HCT116 (cell line): ENCODE data around the gene IGLL5. TPM values are rescaled to one million over a fixed set of nuclear protein-coding genes. Genes with fewer than 3 reads are reported as not detected.

ENCODE experiments used
- ATAC-seq: fragments of 200-7000 bp; cut with Tn5 transposase; 2 replicates; pipeline ENCODE4 v1.9.1; 2020; ENCODE audit warnings: mild to moderate bottlenecking, moderate library complexity
- Bru-seq: library from RNA; stranded (reverse); fragments of 400-500 nt; gene quantifications from one replicate; lab custom pipeline; 2021; lab: Mats Ljungman, UMichigan
- BruChase-seq, 2 experiments: library from RNA; stranded (reverse); fragments of 400-500 nt; gene quantifications; one replicate each; lab custom pipeline; 2021; lab: Mats Ljungman, UMichigan
- BruUV-seq: library from RNA; stranded (reverse); fragments of 400-500 nt; replicated peaks from 2 replicates; lab custom pipeline; 2021; lab: Mats Ljungman, UMichigan
- CTCF ChIA-PET: fragments of 300-600 bp; sonication (Branson Sonifier 250); formaldehyde crosslinking; loops from one replicate; lab custom pipeline; 2021; ENCODE audit warnings: antibody characterized with exemption; lab: Charles Lee
- POLR2A ChIA-PET: fragments of 300-600, 350-600 bp; sonication (Branson Sonifier 250); formaldehyde crosslinking; loops from one replicate; lab custom pipeline; 2021; ENCODE audit warnings: antibody characterized with exemption; lab: Charles Lee
- RAD21 ChIA-PET, 2 experiments: fragments of 300-600 bp; sonication (Branson Sonifier 250); formaldehyde crosslinking; loops; one replicate each; lab custom pipeline; 2023; ENCODE audit warnings: low total read pairs in 2 of 2; ENCODE audit not compliant: uncharacterized antibody in 2 of 2, unreplicated experiment in 2 of 2, low non-redundant PET in 1 of 2; lab: Charles Lee
- DNase-seq: peaks from one replicate; pipeline ENCODE4 v3.0.0-alpha.2; 2010; ENCODE audit warnings: low read depth, low spot score
- H2AFZ ChIP-seq: fragments of 200-600 bp; shearing (Covaris generic), sonication (generic); 2 replicates; pipeline ENCODE4 v1.6.1; 2017; ENCODE audit warnings: low read depth, mixed run types, mixed read lengths, antibody characterized with exemption, low read length; ENCODE audit not compliant: poor library complexity, severe bottlenecking
- H3K27ac ChIP-seq: 2 replicates; pipeline ENCODE4 v1.5.1; 2012; ENCODE audit warnings: low read depth, low read length
- H3K27me3 ChIP-seq: fragments of 200-600 bp; sonication (generic); 2 replicates; pipeline ENCODE4 v1.6.1; 2016; ENCODE audit warnings: mixed run types, low read length, mixed read lengths; ENCODE audit not compliant: insufficient read depth
- H3K36me3 ChIP-seq, 2 experiments: fragments of 200-500 bp in 1 of 2; fragments of 200-600 bp in 1 of 2; sonication (Bioruptor generic) in 1 of 2; sonication (generic) in 1 of 2; 2 replicates each; pipeline versions ENCODE4 v1.5.1 to v1.6.1; 2014 to 2016; ENCODE audit warnings: low read length in 2 of 2, inconsistent platforms in 1 of 2, mixed read lengths in 1 of 2, mixed run types in 1 of 2; ENCODE audit not compliant: insufficient read depth in 2 of 2, control insufficient read depth in 1 of 2
- H3K4me1 ChIP-seq, 2 experiments: fragments of 200-600 bp in 1 of 2; sonication (generic) in 1 of 2; 2 replicates each; pipeline versions ENCODE4 v1.5.1 to v1.6.1; 2012 to 2017; ENCODE audit warnings: low read length in 2 of 2, inconsistent platforms in 1 of 2, mild to moderate bottlenecking in 1 of 2, mixed read lengths in 1 of 2, mixed run types in 1 of 2, moderate library complexity in 1 of 2; ENCODE audit not compliant: insufficient read depth in 2 of 2, control insufficient read depth in 1 of 2
- H3K4me2 ChIP-seq: fragments of 200-600 bp; sonication (generic); 2 replicates; pipeline ENCODE4 v1.6.1; 2017; ENCODE audit warnings: mixed run types, low read length, mixed read lengths
- H3K4me3 ChIP-seq, 2 experiments: fragments of 200-600 bp in 1 of 2; sonication (generic) in 1 of 2; replicated peaks in 1 of 2; 2 replicates each; pipeline ENCODE4 v1.5.1; 2011 to 2016; ENCODE audit warnings: low read length in 2 of 2, control low read depth in 1 of 2, low read depth in 1 of 2, mild to moderate bottlenecking in 1 of 2, mixed read lengths in 1 of 2, mixed run types in 1 of 2
- H3K79me2 ChIP-seq: fragments of 200-600 bp; sonication (generic); 2 replicates; pipeline ENCODE4 v1.6.1; 2017; ENCODE audit warnings: mild to moderate bottlenecking, mixed run types, low read length, moderate library complexity, mixed read lengths; ENCODE audit not compliant: insufficient read depth
- H3K9ac ChIP-seq: fragments of 200-600 bp; sonication (generic); 2 replicates; pipeline ENCODE4 v1.6.1; 2016; ENCODE audit warnings: low read length, mixed read lengths
- H3K9me2 ChIP-seq: fragments of 200-600 bp; sonication (generic), shearing (Covaris generic); 2 replicates; pipeline ENCODE4 v1.6.1; 2017; ENCODE audit warnings: mixed run types, mild to moderate bottlenecking, moderate library complexity; ENCODE audit not compliant: insufficient read depth
- H3K9me3 ChIP-seq, 2 experiments: fragments of 200-500 bp in 1 of 2; fragments of 200-600 bp in 1 of 2; sonication (Bioruptor generic) in 1 of 2; sonication (generic) in 1 of 2; 2 replicates each; pipeline ENCODE4 v1.6.1; 2014 to 2017; ENCODE audit warnings: low read length in 2 of 2, mixed read lengths in 2 of 2, inconsistent platforms in 1 of 2, low read depth in 1 of 2, mild to moderate bottlenecking in 1 of 2, mixed run types in 1 of 2, moderate library complexity in 1 of 2; ENCODE audit not compliant: control insufficient read depth in 1 of 2, insufficient read depth in 1 of 2
- H4K20me1 ChIP-seq: fragments of 200-600 bp; sonication (generic), shearing (Covaris generic); 2 replicates; pipeline ENCODE4 v1.6.1; 2017; ENCODE audit warnings: mixed run types, mild to moderate bottlenecking, moderate library complexity; ENCODE audit not compliant: insufficient read depth
- CBX3 ChIP-seq: IDR thresholded peaks from 2 replicates; pipeline ENCODE4 v1.6.1; 2012; ENCODE audit warnings: low read depth
- EGR1 ChIP-seq: IDR thresholded peaks from 2 replicates; pipeline ENCODE4 v1.6.1; 2012; ENCODE audit warnings: low read depth
- EZH2phosphoT487 ChIP-seq: fragments of 200-600 bp; IDR thresholded peaks from 2 replicates; pipeline ENCODE4 v1.6.1; 2018; ENCODE audit warnings: antibody characterized with exemption, borderline replicate concordance
- FOSL1 ChIP-seq: IDR thresholded peaks from 2 replicates; pipeline ENCODE4 v1.6.1; 2012; ENCODE audit warnings: low read depth
- POLR2AphosphoS5 ChIP-seq: IDR thresholded peaks from 2 replicates; pipeline ENCODE4 v1.6.1; 2011; ENCODE audit warnings: mild to moderate bottlenecking, low read depth, low read length, moderate library complexity
- SRF ChIP-seq: IDR thresholded peaks from 2 replicates; pipeline ENCODE4 v1.6.1; 2012; ENCODE audit warnings: low read depth
- TCF7L2 ChIP-seq: IDR thresholded peaks from 2 replicates; pipeline ENCODE4 v1.7.0; 2011; ENCODE audit warnings: borderline replicate concordance, inconsistent platforms; ENCODE audit not compliant: insufficient read depth, insufficient read length; ENCODE audit errors: extremely low read depth
- ZBTB33 ChIP-seq: IDR thresholded peaks from 2 replicates; pipeline ENCODE4 v1.6.1; 2011; ENCODE audit warnings: mild to moderate bottlenecking, low read length, moderate library complexity; ENCODE audit not compliant: insufficient replicate concordance; ENCODE audit errors: extremely low read depth
- ZNF274 ChIP-seq: fragments of 200-500 bp; sonication (Bioruptor generic); IDR thresholded peaks from 2 replicates; pipeline ENCODE4 v1.6.1; 2014; ENCODE audit warnings: mild to moderate bottlenecking, low read depth, low read length, inconsistent platforms
- intact Hi-C: fragments of 100-400 bp; cut with micrococcal nuclease; formaldehyde crosslinking; loops from 2 replicates; pipeline ENCODE4 v1.10.0; 2022
- long read RNA-seq: library from polyadenylated mRNA; unstranded; transcript quantifications from one replicate; pipeline ENCODE4 v2.0.0, GENCODE V29; 2021; ENCODE audit not compliant: unreplicated experiment
- polyA plus RNA-seq: library from polyadenylated mRNA; unstranded; fragments of >200 nt; gene quantifications from 2 replicates; pipeline ENCODE4 v1.2.1, GENCODE V29; 2012; ENCODE audit warnings: missing spikeins
- total RNA-seq: library from RNA; stranded (reverse); gene quantifications from one replicate; pipeline ENCODE4 v1.2.1, GENCODE V29; 2021; ENCODE audit not compliant: unreplicated experiment

The IGLL5 gene
- total RNA-seq: not detected
- polyA plus RNA-seq: not detected in 2 replicates
- not detected for Bru-seq, nascent RNA
- BruChase-seq, experiment 1, labeled RNA remaining after a 6-hour chase: not detected
- BruChase-seq, experiment 2, labeled RNA remaining after a 2-hour chase: not detected
- long read RNA-seq: 0 reads

- ChIA-PET CTCF (no interaction called here), POLR2A (no interaction called here), RAD21 (no interaction called here)
- H3K4me1 ChIP-seq: no peaks in the 10 kb centered on the region
- H3K27me3 ChIP-seq: peaks cover 23% of the 10 kb centered on the region
- no TSS peak for BruUV-seq
- H2AFZ ChIP-seq: no peak within 1 kb of the TSS
- no peaks in the 10 kb centered on the region for H3K9me2 ChIP-seq
- ATAC-seq: no peak
- H3K9ac ChIP-seq: no peak within 1 kb of the TSS
- no peaks in the 10 kb centered on the region for H3K79me2 ChIP-seq
- H3K4me2 ChIP-seq: no peak within 1 kb of the TSS
- no peak within 1 kb of the TSS for H3K4me3 ChIP-seq
- no peaks in the 10 kb centered on the region for H3K9me3 ChIP-seq
- intact Hi-C loops: no loop called here
- TF ChIP-seq FOSL1 (no peak), TCF7L2 (no peak), EGR1 (no peak), CBX3 (no peak), SRF (no peak), ZNF274 (no peak), EZH2phosphoT487 (no peak), POLR2AphosphoS5 (no peak), ZBTB33 (no peak)
- no peak for DNase-seq
- no peak within 1 kb of the TSS for H3K27ac ChIP-seq
- H3K36me3 ChIP-seq: no peaks in the 10 kb centered on the region
- H4K20me1 ChIP-seq: no peaks in the 10 kb centered on the region
Measured at GRCh38 chr22:22887621-22888503, at the start of gene IGLL5. Gene IGLL5 (plus strand): TSS chr22:22887816. CDS start chr22:22888054, 238 bp downstream.
